Keratinocyte (primary cell): ENCODE data around the gene SLC1A2. TPM values are rescaled to one million over a fixed set of nuclear protein-coding genes. Genes with fewer than 3 reads are reported as not detected.

ENCODE experiments used
- DNase-seq: peaks from one replicate; pipeline ENCODE4 v3.0.0-alpha.2; 2011; ENCODE audit warnings: low read depth, missing footprints, low spot score
- FAIRE-seq: peaks from 2 replicates; lab custom pipeline; 2011; peaks lifted over from hg19 to GRCh38; lab: Jason Lieb, UNC
- H2AFZ ChIP-seq: 2 replicates; pipeline ENCODE4 v1.6.0; 2012; ENCODE audit warnings: low read length, control low read depth, inconsistent platforms; ENCODE audit not compliant: control insufficient read depth
- H3K27ac ChIP-seq: 2 replicates; pipeline ENCODE4 v1.5.1; 2011; ENCODE audit warnings: low read length; ENCODE audit not compliant: control insufficient read depth, insufficient read depth
- H3K27me3 ChIP-seq: 3 replicates; pipeline ENCODE4 v1.6.0; 2011; ENCODE audit warnings: low read length; ENCODE audit not compliant: control insufficient read depth, insufficient read depth; ENCODE audit errors: extremely low read depth
- H3K36me3 ChIP-seq, 2 experiments: 2 replicates in 1 of 2; 3 replicates in 1 of 2; pipeline ENCODE4 v1.5.1; 2011; ENCODE audit warnings: low read length in 2 of 2, mild to moderate bottlenecking in 1 of 2; ENCODE audit not compliant: control insufficient read depth in 2 of 2, insufficient read depth in 2 of 2; ENCODE audit errors: extremely low read depth in 1 of 2
- H3K4me1 ChIP-seq: 3 replicates; pipeline ENCODE4 v1.5.1; 2011; ENCODE audit warnings: low read length; ENCODE audit not compliant: control insufficient read depth, insufficient read depth; ENCODE audit errors: extremely low read depth
- H3K4me2 ChIP-seq: 3 replicates; pipeline ENCODE4 v1.6.0; 2011; ENCODE audit warnings: low read depth, low read length; ENCODE audit not compliant: control insufficient read depth, insufficient read depth; ENCODE audit errors: extremely low read depth
- H3K4me3 ChIP-seq, 3 experiments: fragments of 200-600 bp in 1 of 3; sonication (generic) in 1 of 3; 2 replicates in 2 of 3; 3 replicates in 1 of 3; pipeline ENCODE4 v1.5.1; 2011 to 2016; ENCODE audit warnings: low read length in 3 of 3, mild to moderate bottlenecking in 3 of 3, control low read depth in 2 of 3, inconsistent platforms in 1 of 3, low read depth in 1 of 3, mixed read lengths in 1 of 3, mixed run types in 1 of 3, moderate library complexity in 1 of 3; ENCODE audit not compliant: control insufficient read depth in 2 of 3, insufficient read depth in 2 of 3; ENCODE audit errors: extremely low read depth in 1 of 3
- H3K79me2 ChIP-seq: 2 replicates; pipeline ENCODE4 v1.6.0; 2012; ENCODE audit warnings: low read length; ENCODE audit not compliant: control insufficient read depth, insufficient read depth
- H3K9ac ChIP-seq: 3 replicates; pipeline ENCODE4 v1.6.0; 2011; ENCODE audit warnings: low read length; ENCODE audit not compliant: control insufficient read depth, insufficient read depth; ENCODE audit errors: extremely low read depth
- H3K9me1 ChIP-seq: 3 replicates; pipeline ENCODE4 v1.6.0; 2011; ENCODE audit warnings: low read length; ENCODE audit not compliant: control insufficient read depth, insufficient read depth; ENCODE audit errors: extremely low read depth
- H3K9me3 ChIP-seq: 2 replicates; pipeline ENCODE4 v1.5.1; 2012; ENCODE audit warnings: low read depth, low read length; ENCODE audit not compliant: control insufficient read depth
- H4K20me1 ChIP-seq: 3 replicates; pipeline ENCODE4 v1.6.0; 2011; ENCODE audit warnings: low read length; ENCODE audit not compliant: control insufficient read depth, insufficient read depth; ENCODE audit errors: extremely low read depth
- EZH2 ChIP-seq: IDR thresholded peaks from one replicate; pipeline ENCODE4 v1.6.1; 2012; ENCODE audit warnings: inconsistent platforms, mild to moderate bottlenecking, low read length, moderate library complexity
- dilution Hi-C: fragments of 300-500 bp; cut with MboI; formaldehyde crosslinking; loops from one replicate; pipeline ENCODE4 v1.7.0; 2020; ENCODE audit warnings: low sequenced_read_pairs; ENCODE audit not compliant: extremely low pct_ligation_motif_present
- polyA plus RNA-seq, 5 experiments: library from polyadenylated mRNA; depleted of rRNA in 3 of 5; stranded (reverse) in 3 of 5; stranded (forward) in 1 of 5; unstranded in 1 of 5; fragments of >200 nt; gene quantifications; 1 replicate in 1 of 5; 2 replicates in 3 of 5; 3 replicates in 1 of 5; pipeline versions ENCODE4 v1.2.1 to v1.2.3, GENCODE V29; 2011 to 2012; ENCODE audit warnings: missing spikeins in 2 of 5, low read depth in 1 of 5, low replicate concordance in 1 of 5
- TF ChIP-seq, protein P1 (sequence below), 3 experiments: IDR thresholded peaks in 1 of 3; conservative IDR thresholded peaks in 1 of 3; optimal IDR thresholded peaks in 1 of 3; 2 replicates in 2 of 3; 3 replicates in 1 of 3; pipeline versions ENCODE3 to v1.5.1; 2011; ENCODE audit warnings: low read length in 3 of 3, mild to moderate bottlenecking in 3 of 3, moderate library complexity in 2 of 3, control low read depth in 1 of 3, inconsistent platforms in 1 of 3; ENCODE audit not compliant: insufficient read depth in 2 of 3; ENCODE audit errors: extremely low read depth in 1 of 3

The SLC1A2 gene
- polyA plus RNA-seq, 1 donor (not counting 4 experiments of a cell fraction or from before 2014, with no cell fraction given) = under 0.01 TPM

- H3K36me3 ChIP-seq = no peaks in the 10 kb centered on the region
- dilution Hi-C loops = no loop called here
- H2AFZ ChIP-seq = no peak overlapping the region
- no peaks in the 10 kb centered on the region for H4K20me1 ChIP-seq
- H3K4me3 ChIP-seq = no peak overlapping the region
- no peak overlapping the region for H3K9ac ChIP-seq
- no peaks in the 10 kb centered on the region for H3K9me1 ChIP-seq
- TF ChIP-seq EZH2 = no peak
- TF ChIP-seq, protein P1, sequence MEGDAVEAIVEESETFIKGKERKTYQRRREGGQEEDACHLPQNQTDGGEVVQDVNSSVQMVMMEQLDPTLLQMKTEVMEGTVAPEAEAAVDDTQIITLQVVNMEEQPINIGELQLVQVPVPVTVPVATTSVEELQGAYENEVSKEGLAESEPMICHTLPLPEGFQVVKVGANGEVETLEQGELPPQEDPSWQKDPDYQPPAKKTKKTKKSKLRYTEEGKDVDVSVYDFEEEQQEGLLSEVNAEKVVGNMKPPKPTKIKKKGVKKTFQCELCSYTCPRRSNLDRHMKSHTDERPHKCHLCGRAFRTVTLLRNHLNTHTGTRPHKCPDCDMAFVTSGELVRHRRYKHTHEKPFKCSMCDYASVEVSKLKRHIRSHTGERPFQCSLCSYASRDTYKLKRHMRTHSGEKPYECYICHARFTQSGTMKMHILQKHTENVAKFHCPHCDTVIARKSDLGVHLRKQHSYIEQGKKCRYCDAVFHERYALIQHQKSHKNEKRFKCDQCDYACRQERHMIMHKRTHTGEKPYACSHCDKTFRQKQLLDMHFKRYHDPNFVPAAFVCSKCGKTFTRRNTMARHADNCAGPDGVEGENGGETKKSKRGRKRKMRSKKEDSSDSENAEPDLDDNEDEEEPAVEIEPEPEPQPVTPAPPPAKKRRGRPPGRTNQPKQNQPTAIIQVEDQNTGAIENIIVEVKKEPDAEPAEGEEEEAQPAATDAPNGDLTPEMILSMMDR (optimal IDR thresholded peaks at IDR 0.05 in 1 of 3, IDR thresholded peaks at IDR 0.05 in 1 of 3, conservative IDR thresholded peaks at IDR 0.05 in 1 of 3; ENCODE audit: extremely low read depth in 1 of 3, insufficient read depth in 2 of 3, low read length in 3 of 3) = no peak
- H3K9me3 ChIP-seq = no peaks in the 10 kb centered on the region
- no peak overlapping the region for H3K27ac ChIP-seq
- FAIRE-seq (no peak), DNase-seq (no peak)
- H3K4me2 ChIP-seq = no peak overlapping the region
- H3K79me2 ChIP-seq = no peaks in the 10 kb centered on the region
- no peaks in the 10 kb centered on the region for H3K4me1 ChIP-seq
- H3K27me3 ChIP-seq = peaks cover 14% of the 10 kb centered on the region
These were observed 13.1 kb upstream of the SLC1A2 start for GRCh38 chr11:35432464-35432863.

DNA sequence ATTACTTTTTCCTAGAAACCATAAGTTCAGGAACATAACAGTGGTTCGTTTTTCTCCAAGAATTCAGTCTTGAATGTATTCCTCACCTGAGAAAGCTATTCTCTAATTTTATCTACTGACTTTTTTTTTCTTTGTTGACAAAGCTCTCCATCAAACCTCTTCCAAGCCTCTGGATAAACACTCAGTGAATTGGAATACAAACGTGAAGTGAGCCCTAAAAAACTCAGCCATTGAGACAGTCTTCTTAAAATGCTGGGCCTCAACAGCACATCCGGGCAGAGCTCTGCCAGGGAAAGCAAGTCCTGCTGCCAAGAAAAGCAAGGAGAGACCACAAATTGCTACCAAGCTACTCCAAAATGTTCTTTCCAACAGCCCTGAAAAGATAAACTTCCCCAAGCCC, 7.7 kb upstream of the SLC1A2 start:
- no peak for FAIRE-seq
- dilution Hi-C loops = no loop called here
- H3K9me3 ChIP-seq = no peaks in the 10 kb centered on the region

More for the DNA sequence above, 7.7 kb upstream of the SLC1A2 start:
- Histone ChIP-seq H3K27ac (no peak overlapping the region), H4K20me1 (no peaks in the 10 kb centered on the region), H3K27me3 (peaks cover 22% of the 10 kb centered on the region), H3K9ac (no peak overlapping the region), H3K9me1 (no peaks in the 10 kb centered on the region), H3K79me2 (no peaks in the 10 kb centered on the region), H3K4me2 (no peak overlapping the region), H3K4me3 (no peak overlapping the region), H3K36me3 (no peaks in the 10 kb centered on the region), H2AFZ (no peak overlapping the region), H3K4me1 (no peaks in the 10 kb centered on the region)
- DNase-seq = no peak
- TF ChIP-seq, protein P1 (optimal IDR thresholded peaks at IDR 0.05 in 1 of 3, IDR thresholded peaks at IDR 0.05 in 1 of 3, conservative IDR thresholded peaks at IDR 0.05 in 1 of 3; ENCODE audit: extremely low read depth in 1 of 3, insufficient read depth in 2 of 3, low read length in 3 of 3) = no peak
- TF ChIP-seq EZH2 = no peak
